CD4-positive, CD25-positive, alpha-beta regulatory T cell (primary cell): ENCODE results near the gene PTPRR. TPM values are rescaled to one million over a fixed set of nuclear protein-coding genes. Genes with fewer than 3 reads are reported as not detected.

Experiments
- ATAC-seq, 2 donors: fragments of 150-1000 bp; cut with Tn5 transposase; one replicate each; pipeline ENCODE4 v1.10.0; 2021; ENCODE audit warnings: low read depth in 2 of 2, moderate number of reproducible peaks in 2 of 2, moderate library complexity in 1 of 2
- DNase-seq, 3 donors: peaks; one replicate each; pipeline versions ENCODE4 v3.0.0 to v3.0.0-alpha.2; 2012 to 2022; ENCODE audit warnings: mixed read lengths in 1 of 3
- H3K27ac ChIP-seq: one replicate; pipeline ENCODE4 v1.7.0; 2013; ENCODE audit warnings: mild to moderate bottlenecking, low read length; ENCODE audit not compliant: insufficient read depth, poor library complexity, severe bottlenecking
- H3K27me3 ChIP-seq: one replicate; pipeline ENCODE4 v1.7.0; 2013; ENCODE audit warnings: low read length; ENCODE audit not compliant: control insufficient read depth, insufficient read depth
- H3K36me3 ChIP-seq: one replicate; pipeline ENCODE4 v1.7.0; 2013; ENCODE audit warnings: mild to moderate bottlenecking, low read length, moderate library complexity; ENCODE audit not compliant: control insufficient read depth, insufficient read depth
- H3K4me1 ChIP-seq: 2 replicates; pipeline ENCODE4 v1.7.0; 2013; ENCODE audit warnings: mild to moderate bottlenecking, low read length; ENCODE audit not compliant: insufficient read depth, control insufficient read depth, poor library complexity, severe bottlenecking
- H3K4me3 ChIP-seq: one replicate; pipeline ENCODE4 v1.7.0; 2013; ENCODE audit warnings: low read depth, mild to moderate bottlenecking, low read length, moderate library complexity
- H3K9me3 ChIP-seq, 2 experiments: 1 replicate in 1 of 2; 2 replicates in 1 of 2; pipeline ENCODE4 v1.7.0; 2013; ENCODE audit warnings: low read length in 2 of 2, mild to moderate bottlenecking in 1 of 2, moderate library complexity in 1 of 2; ENCODE audit not compliant: control insufficient read depth in 2 of 2
- H3K27ac Mint-ChIP-seq, 3 donors: one replicate each; pipeline ENCODE4 v1.8.0; 2020 to 2022; ENCODE audit warnings: mild to moderate bottlenecking in 3 of 3, mixed read lengths in 3 of 3, moderate library complexity in 2 of 3
- H3K27me3 Mint-ChIP-seq: one replicate; pipeline ENCODE4 v1.8.0; 2022; ENCODE audit warnings: mild to moderate bottlenecking, mixed read lengths
- H3K36me3 Mint-ChIP-seq: one replicate; pipeline ENCODE4 v1.8.0; 2020; ENCODE audit warnings: mixed read lengths
- H3K4me1 Mint-ChIP-seq, 4 donors: one replicate each; pipeline ENCODE4 v1.8.0; 2020 to 2022; ENCODE audit warnings: mixed read lengths in 4 of 4, mild to moderate bottlenecking in 1 of 4
- H3K4me3 Mint-ChIP-seq, 4 donors: one replicate each; pipeline ENCODE4 v1.8.0; 2020 to 2022; ENCODE audit warnings: mild to moderate bottlenecking in 4 of 4, mixed read lengths in 4 of 4, moderate library complexity in 3 of 4
- H3K9me3 Mint-ChIP-seq, 7 donors: one replicate each; pipeline ENCODE4 v1.8.0; 2020 to 2022; ENCODE audit warnings: mixed read lengths in 7 of 7, mild to moderate bottlenecking in 3 of 7, moderate library complexity in 2 of 7
- polyA plus RNA-seq, 4 donors: library from polyadenylated mRNA; unstranded; fragments of 300-500 nt; fragmentation: Illumina TruSeq; gene quantifications; one replicate each; pipeline ENCODE4 v1.2.3, GENCODE V29; 2021
- total RNA-seq: library from RNA; stranded (reverse); gene quantifications from one replicate; pipeline ENCODE4 v1.2.3, GENCODE V29; 2022

PTPRR gene
- total and polyA plus RNA-seq, 5 donors from 2014 or later, result not detected

DNA sequence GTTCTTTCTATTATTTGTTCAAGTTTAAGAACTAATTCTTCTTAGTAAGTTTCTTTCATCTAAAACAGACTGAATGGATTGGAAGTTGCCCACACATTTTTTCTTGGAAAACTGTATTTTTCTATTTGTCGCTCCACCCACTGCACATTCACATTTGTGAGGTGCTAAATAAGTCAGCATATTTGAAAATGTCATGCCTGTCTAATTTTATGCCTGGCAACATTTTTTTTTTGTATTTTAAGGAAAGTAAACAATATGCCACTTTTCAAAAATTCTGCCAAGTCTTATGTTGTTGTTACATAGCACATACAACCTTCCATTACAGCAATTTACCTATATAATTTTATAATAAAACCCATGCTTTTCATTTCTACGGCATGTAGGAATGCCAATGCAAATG is 170.6 kb downstream of the PTPRR start:
- Mint-ChIP-seq H3K4me3 (no peak overlapping the region), H3K27ac (no peak overlapping the region), H3K9me3 (peaks cover 0 to 5% (median 0%) of the 10 kb centered on the region in 7 donors), H3K4me1 (no peaks in the 10 kb centered on the region), H3K27me3 (no peaks in the 10 kb centered on the region), H3K36me3 (no peaks in the 10 kb centered on the region)
- no peaks in the 10 kb centered on the region for H3K9me3 ChIP-seq
- H3K36me3 ChIP-seq, result no peaks in the 10 kb centered on the region
- DNase-seq, result no peak
- ATAC-seq, result no peak
- no peak overlapping the region for H3K4me3 ChIP-seq
- no peaks in the 10 kb centered on the region for H3K27me3 ChIP-seq
- no peak overlapping the region for H3K27ac ChIP-seq
- H3K4me1 ChIP-seq, result no peaks in the 10 kb centered on the region

DNA sequence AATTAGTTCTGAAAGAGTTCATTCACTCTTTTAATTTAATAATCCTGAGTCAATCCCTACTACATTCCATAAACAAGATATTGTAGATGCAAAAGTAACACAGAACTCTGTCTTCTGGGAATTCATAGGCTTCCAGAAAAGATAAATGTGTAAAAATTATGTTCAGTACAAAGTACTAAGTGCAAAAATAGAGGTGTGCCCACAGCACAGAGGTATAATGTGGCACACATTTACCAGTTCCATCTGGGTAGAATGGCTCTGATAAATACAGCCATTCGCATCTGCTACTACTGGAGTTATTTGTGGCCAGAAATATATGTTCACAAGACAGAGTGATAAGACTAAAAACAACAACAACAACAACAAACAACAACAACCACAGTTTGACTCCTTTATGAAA is 171.7 kb downstream of the PTPRR start:
- Mint-ChIP-seq H3K27ac (no peak overlapping the region), H3K27me3 (no peaks in the 10 kb centered on the region), H3K4me1 (no peaks in the 10 kb centered on the region), H3K9me3 (peaks cover 0 to 5% (median 0%) of the 10 kb centered on the region in 7 donors), H3K4me3 (no peak overlapping the region), H3K36me3 (no peaks in the 10 kb centered on the region)
- H3K27me3 ChIP-seq, result no peaks in the 10 kb centered on the region
- H3K36me3 ChIP-seq, result no peaks in the 10 kb centered on the region
- H3K9me3 ChIP-seq, result no peaks in the 10 kb centered on the region
- H3K4me3 ChIP-seq, result no peak overlapping the region
- no peak overlapping the region for H3K27ac ChIP-seq
- DNase-seq, result no peak
- H3K4me1 ChIP-seq, result no peaks in the 10 kb centered on the region
- no peak for ATAC-seq

DNA sequence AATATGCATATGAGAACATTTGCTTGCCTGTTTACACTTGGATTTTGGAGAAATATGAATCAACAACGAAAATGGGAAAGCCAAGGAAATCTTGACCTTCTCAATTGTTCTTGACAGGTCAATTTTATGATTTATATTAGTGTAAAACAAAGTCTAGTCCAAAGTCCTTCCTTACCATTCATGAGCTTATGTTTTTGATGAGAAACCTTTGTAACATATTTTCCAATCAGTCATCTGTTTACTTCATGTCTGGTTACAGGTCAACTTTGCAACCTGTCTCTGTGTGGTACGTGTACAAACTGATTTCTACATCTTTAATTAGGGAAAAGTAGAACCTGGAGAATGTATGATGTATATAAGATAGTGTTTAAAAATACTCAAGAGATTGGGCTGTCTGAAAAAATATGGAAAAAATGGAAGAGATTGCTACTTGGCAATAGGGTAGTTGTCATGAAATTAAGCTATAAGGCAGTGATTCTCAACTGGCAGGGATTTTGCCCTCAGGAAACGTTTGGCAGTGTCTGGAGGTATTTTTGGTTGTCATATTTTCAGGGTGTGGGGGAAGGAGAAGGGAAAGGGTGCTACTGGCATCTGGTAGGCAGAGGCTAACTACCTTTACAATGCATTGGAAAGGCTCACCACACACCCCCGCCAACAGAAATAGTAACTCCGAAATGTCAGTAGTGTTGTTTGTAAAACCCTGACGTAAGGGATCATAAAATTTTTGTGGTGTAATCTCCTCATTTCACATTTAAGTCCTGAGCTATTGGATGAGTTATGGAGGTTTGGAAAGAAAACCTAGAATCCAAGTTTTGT is 172.9 kb downstream of the PTPRR start:
- H3K27me3 Mint-ChIP-seq, result no peaks in the 10 kb centered on the region
- ATAC-seq, result no peak
- Histone ChIP-seq H3K4me3 (no peak overlapping the region), H3K4me1 (no peaks in the 10 kb centered on the region), H3K9me3 (no peaks in the 10 kb centered on the region), H3K36me3 (no peaks in the 10 kb centered on the region), H3K27ac (no peak overlapping the region), H3K27me3 (no peaks in the 10 kb centered on the region)
- no peak for DNase-seq
- H3K27ac Mint-ChIP-seq, result no peak overlapping the region
- no peaks in the 10 kb centered on the region for H3K36me3 Mint-ChIP-seq
- peaks cover 0 to 5% (median 0%) of the 10 kb centered on the region in 7 donors for H3K9me3 Mint-ChIP-seq
- H3K4me3 Mint-ChIP-seq, result no peak overlapping the region
- H3K4me1 Mint-ChIP-seq, result no peaks in the 10 kb centered on the region

DNA sequence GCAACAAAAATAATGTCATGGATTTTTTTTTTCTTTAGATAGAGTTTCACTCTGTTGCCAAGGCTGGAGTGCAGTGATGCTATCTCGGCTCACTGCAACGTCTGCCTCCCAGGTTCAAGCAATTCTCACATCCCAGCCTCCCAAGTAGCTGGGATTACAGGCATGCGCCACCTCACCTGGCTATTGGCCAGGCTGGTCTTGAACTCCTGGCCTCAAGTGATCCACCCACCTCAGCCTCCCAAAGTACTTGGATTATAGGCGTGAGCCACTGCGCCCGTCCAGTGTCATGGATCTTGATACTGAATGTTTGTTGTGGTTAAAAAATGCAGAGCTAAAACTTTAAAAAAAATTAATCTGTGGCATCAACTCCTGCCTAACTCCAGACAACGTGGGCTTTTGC is 175.5 kb downstream of the PTPRR start:
- Histone ChIP-seq H3K27ac (no peak overlapping the region), H3K9me3 (no peaks in the 10 kb centered on the region), H3K27me3 (no peaks in the 10 kb centered on the region), H3K36me3 (no peaks in the 10 kb centered on the region), H3K4me1 (no peaks in the 10 kb centered on the region), H3K4me3 (no peak overlapping the region)
- Mint-ChIP-seq H3K4me3 (no peak overlapping the region), H3K36me3 (no peaks in the 10 kb centered on the region), H3K4me1 (no peaks in the 10 kb centered on the region), H3K9me3 (peaks cover 0 to 3% (median 0%) of the 10 kb centered on the region in 7 donors), H3K27ac (no peak overlapping the region), H3K27me3 (no peaks in the 10 kb centered on the region)
- DNase-seq (no peak), ATAC-seq (no peak)

DNA sequence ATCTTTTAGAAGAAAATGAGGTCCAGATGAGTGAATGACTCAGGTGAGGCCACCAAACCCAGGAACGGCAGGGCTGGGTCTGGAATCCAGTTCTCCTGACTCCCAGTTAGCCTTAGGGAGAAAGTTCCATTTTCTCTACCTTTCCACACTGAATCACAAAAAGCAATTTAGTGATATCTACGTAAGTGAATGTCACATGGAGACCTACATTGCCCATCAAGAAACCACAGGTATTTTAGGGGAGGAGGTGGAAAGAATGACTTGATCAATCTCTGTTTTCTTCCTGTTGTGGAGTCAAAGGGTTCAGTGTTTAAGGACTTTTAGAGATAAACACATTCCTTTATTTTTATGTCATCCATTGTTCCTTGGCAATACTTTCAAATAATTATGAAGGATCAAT is 176.4 kb downstream of the PTPRR start:
- Mint-ChIP-seq H3K9me3 (peaks cover 0 to 3% (median 0%) of the 10 kb centered on the region in 7 donors), H3K27ac (no peak overlapping the region), H3K36me3 (no peaks in the 10 kb centered on the region), H3K4me3 (no peak overlapping the region), H3K27me3 (no peaks in the 10 kb centered on the region), H3K4me1 (no peaks in the 10 kb centered on the region)
- no peak for DNase-seq
- no peak overlapping the region for H3K4me3 ChIP-seq
- ATAC-seq, result no peak
- no peaks in the 10 kb centered on the region for H3K27me3 ChIP-seq
- H3K36me3 ChIP-seq, result no peaks in the 10 kb centered on the region
- no peak overlapping the region for H3K27ac ChIP-seq
- H3K9me3 ChIP-seq, result no peaks in the 10 kb centered on the region
- no peaks in the 10 kb centered on the region for H3K4me1 ChIP-seq

DNA sequence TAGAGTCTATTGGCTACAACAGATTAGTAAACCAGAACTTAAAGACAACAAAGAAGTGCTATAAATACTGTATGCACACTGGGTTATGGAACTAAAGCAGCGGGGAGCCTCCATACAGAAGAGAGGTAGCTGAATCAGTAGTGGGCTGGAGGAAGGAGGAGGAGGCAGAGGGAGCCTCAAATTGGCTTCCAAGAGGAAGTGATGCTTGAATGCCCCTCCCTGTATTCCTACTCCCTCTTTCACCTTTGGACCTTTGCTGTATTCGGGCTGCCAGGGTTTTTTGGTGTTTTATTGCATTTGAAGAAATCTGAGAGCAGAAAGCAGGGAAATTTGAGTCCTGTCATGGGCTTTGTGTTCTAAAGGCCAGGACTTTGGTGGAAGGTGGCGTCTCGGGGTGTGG is 179.3 kb downstream of the PTPRR start:
- H3K9me3 ChIP-seq, result no peaks in the 10 kb centered on the region
- H3K27me3 ChIP-seq, result no peaks in the 10 kb centered on the region
- no peak overlapping the region for H3K27ac ChIP-seq
- ATAC-seq, result no peak
- Mint-ChIP-seq H3K27ac (no peak overlapping the region), H3K4me3 (no peak overlapping the region), H3K4me1 (no peaks in the 10 kb centered on the region), H3K9me3 (no peaks in the 10 kb centered on the region), H3K36me3 (no peaks in the 10 kb centered on the region), H3K27me3 (peaks cover under 1% of the 10 kb centered on the region)
- DNase-seq, result no peak
- no peak overlapping the region for H3K4me3 ChIP-seq
- H3K36me3 ChIP-seq, result no peaks in the 10 kb centered on the region
- no peaks in the 10 kb centered on the region for H3K4me1 ChIP-seq

DNA sequence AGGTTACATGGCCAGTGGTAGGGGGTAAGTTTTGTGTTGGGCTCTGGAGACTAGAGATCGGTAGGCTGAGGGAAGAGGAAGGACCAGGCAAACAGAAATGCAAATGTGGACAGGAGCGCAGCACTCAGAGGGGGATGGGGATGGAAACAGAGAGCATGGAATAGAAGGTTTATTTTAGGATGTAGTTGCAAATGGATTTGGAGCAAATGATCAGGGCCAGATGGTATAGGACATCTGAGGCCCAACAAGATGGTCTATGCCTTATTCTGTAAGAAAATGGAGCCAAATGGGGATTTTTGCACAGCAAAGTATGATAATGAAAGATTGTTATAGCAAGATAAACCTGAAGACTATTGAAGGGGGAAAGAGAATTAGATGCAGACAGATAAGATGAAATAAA is 180.8 kb downstream of the PTPRR start:
- Mint-ChIP-seq H3K4me1 (no peaks in the 10 kb centered on the region), H3K4me3 (no peak overlapping the region), H3K9me3 (peaks cover 0 to 3% (median 0%) of the 10 kb centered on the region in 7 donors), H3K27me3 (peaks cover 4% of the 10 kb centered on the region), H3K36me3 (no peaks in the 10 kb centered on the region), H3K27ac (no peak overlapping the region)
- Histone ChIP-seq H3K36me3 (no peaks in the 10 kb centered on the region), H3K4me1 (no peaks in the 10 kb centered on the region), H3K9me3 (no peaks in the 10 kb centered on the region), H3K27ac (no peak overlapping the region), H3K4me3 (no peak overlapping the region), H3K27me3 (no peaks in the 10 kb centered on the region)
- no peak for DNase-seq
- ATAC-seq, result no peak
